AG20443 (cell line): ENCODE results near the gene ASAP2.

Source experiments
- DNase-seq: peaks from one replicate; pipeline ENCODE4 v3.0.0; 2012; ENCODE audit warnings: low spot score, mixed read lengths

The ASAP2 gene

DNA sequence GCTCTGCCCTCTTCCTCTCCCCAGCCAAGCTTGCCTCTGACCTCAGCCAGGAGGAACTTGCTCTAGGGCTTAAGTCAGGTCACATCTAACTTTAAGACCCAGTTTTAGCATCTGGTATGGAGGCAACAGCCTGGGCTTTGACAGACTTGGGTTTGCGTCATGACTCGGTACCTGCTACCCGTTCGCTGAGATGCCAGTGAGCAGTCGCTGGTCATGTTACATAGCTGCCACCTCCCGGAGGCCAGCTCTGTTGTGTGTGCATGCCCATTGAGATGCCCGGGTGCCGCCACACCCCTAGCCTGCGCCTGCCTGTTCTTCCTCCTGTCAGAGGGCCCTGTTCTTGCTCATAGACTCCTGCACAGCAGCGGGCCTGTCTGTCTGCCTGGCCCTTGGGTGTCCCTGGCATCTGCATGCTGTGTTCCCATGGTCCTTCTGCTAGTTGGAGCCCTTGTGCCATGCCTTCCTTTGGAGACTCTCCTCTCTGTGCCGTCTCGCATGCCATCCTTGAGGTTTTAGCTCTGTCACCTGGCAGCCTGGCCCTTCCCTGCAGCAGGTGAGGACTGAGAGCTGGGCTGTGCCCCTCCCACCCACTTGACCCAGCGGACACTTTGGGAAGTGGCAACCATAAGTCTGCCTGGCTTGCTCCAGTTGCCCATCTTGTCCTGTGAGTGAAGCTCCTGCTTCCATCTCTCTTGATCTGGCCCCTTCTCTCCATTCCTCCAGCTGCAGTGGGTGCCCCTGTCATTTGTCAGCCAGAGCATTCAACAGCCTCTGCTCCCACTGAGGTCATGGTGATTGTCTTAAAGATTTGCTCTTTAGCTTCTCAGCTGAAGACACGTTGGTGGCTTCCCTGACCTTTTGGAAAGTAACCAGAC is 24.9 kb downstream of the ASAP2 start:
- no peak for DNase-seq

DNA sequence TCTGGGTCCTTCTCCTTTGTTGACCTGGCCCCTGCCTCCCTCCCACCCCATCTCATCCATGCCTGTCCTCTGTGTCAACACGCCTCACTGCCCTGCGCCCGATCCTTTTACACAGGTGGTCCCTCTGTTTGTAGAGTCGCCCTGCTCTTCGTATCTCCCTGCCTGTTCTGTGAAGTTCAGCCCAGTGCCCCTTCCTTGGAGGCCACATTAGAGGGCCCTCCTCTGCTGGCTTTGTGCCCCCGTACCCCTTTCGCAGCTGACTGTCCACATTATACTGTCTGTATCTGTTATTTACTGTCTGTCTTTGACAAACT is 25.5 kb downstream of the ASAP2 start:
- no peak for DNase-seq

DNA sequence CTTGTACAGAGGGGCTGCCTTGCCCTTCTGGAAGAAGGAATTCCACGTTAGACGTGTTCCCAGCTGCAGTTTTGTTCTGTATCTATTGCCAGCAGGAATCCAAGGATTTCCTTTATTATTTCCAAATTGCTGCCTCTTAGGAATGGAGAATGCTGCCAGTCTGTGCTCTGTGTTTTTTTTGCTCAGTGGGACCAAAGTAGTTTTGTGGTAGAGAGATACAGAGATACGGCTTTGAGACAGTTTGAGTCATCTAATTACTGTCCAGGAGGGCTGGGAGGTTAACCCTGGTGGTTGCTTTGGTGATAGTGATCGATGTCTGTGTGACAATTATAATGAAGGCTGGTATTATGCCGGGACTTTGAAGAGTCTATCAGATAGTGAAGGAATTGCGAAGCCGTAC is 26.3 kb downstream of the ASAP2 start:
- DNase-seq: no peak

DNA sequence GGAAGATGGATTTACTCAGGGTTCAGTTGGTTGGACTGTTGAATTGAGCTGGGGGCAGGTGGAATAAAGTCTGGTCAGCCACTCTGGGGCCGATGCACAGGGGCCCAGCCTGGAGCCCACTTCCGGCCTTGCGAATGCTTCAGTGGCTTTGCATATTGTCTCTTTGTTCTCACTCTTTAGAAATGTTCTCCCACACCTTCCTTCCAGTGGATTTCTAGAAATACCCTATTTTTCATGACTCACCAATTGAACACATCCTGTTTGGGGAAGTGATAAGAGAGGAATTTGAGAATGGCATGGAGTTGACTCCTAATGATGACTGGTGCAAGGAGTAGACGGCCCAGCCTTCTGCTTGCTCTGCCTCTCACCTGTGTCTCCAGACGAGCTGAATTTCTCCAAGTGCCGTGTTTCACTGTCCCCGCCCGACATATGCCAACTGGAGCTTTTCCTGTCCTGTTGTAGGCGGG is 28.1 kb downstream of the ASAP2 start:
- DNase-seq: peak; percentile 64

DNA sequence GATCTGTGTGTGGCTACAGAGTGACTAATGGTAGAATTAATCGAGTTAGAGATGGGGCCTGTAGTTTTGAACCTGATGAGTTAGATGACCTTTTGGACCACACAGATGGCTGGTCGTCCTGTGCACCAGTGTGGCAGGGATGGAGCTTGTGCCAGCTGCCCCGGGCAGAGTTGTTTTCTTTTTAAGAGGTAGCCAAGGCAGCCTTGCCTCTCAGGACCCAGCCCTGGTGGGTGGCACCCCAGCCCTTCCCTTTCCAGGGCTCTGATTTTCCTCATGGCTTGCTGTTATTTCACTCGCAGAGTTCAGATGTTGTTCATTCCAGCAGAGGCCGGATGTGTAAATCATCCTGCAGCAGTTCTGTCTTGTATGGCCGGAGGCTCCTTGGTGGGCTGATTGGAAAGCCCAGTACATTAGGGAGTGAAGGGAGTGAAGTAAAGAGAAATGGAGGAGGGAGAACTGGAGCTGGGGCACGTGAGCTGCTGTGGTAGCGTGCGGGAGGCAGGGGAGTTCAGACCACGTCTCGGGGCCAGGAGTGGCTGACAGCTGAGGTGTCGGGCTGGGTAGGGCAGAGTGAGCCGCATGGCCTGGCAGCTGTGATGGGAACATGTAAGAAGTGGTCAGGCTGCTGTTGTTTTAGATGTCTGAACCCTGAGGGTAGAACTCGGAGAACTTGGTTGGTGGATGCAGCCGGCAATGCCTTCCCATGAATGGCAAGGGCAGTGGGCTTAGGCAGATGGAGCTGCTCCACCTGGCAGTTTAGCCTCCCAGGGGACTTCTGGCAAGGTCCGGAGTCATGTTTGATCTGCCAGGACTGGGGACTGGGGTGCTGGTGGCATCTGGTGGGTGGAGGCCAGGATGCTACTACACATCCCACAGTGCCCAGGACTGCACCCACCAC is 28.8 kb downstream of the ASAP2 start:
- peak; percentile 51 for DNase-seq

DNA sequence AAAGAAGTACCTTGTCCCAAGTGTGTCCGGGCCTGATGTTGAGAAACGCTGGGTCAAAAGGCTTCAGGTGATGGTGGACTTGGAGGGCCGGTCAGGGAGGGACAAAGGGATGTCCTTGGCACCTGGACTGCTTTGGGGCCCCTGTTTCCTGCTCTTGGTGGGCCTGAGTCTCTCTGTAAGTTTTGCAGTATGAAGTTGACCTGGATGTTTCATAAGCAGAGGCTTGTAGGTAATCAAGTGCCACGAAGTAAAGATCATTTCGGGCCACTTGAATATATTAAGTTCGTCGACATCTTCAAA is 29.4 kb downstream of the ASAP2 start:
- no peak for DNase-seq

DNA sequence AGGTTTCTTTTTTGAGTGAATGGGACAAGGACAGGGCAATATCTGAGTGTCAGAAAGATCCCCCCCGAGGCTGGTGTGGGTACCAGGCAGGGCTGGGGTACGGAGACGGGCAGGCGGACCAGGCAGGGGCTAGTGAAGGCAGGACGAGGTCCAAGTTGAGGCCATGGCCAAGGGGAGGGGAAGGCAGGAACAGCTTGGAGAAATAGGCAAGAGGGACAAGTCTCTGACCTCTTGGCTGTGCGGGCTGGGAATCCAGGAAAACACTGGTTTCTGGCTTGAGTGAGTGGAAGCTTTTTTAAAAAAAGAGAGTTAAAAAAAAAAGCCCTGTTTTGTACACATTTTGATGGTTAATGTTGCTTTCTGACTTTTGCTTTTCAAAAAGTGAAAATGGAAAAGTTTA is 30.3 kb downstream of the ASAP2 start:
- DNase-seq: no peak

DNA sequence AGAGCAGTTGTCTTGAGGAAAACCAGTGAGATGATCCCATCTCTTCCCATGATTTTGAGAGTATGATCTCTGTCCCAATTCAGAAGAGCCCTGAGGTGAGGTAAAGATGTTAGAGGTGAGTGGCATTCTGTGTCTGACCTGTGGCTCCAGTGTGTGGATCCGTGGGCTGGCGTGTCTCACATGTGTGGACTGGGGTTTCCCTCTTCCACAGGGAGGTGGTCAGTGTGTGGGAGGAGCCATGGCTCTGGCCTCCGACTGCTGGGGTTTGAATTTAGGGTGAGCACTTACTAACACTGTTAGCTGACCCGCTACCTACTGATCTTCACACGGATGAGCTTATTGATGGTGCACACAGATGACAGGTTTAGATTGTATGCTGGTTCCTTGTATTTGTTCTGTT is 31.2 kb downstream of the ASAP2 start:
- no peak for DNase-seq

DNA sequence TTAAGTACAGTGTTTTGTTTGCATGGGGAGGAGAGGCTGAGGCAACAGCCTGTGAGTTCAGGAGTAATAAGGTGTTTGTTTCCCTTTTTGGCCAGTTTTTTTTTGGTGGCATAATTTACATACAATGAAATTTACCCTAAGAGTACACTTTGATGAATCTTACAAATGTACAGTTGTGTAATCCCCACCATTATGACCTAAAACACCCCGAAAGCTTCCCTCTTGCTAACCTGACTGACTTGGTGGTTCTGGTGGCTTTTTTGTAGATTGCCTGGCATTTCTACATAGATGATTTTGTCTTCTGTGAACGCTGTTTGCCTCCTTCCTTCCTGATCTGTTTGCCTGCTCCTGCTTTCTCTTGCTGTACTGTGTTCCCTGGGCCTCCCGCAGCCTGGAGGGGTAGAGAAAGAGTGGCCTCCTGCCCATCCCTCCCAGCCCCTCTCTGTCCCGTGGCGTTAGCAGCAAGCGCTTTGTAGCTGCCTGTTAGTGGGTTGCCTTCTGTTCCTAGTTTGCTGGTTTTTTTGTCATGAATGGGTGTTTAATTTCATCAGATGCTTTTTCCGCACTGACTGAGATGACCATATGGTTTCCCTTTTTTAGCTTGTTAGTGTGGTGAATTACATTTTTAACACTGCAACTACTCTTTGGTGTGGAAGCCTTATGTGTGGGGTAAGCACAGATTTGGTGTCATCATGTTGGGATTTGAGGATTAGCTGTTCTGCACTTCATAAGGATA is 32.1 kb downstream of the ASAP2 start:
- DNase-seq: no peak

DNA sequence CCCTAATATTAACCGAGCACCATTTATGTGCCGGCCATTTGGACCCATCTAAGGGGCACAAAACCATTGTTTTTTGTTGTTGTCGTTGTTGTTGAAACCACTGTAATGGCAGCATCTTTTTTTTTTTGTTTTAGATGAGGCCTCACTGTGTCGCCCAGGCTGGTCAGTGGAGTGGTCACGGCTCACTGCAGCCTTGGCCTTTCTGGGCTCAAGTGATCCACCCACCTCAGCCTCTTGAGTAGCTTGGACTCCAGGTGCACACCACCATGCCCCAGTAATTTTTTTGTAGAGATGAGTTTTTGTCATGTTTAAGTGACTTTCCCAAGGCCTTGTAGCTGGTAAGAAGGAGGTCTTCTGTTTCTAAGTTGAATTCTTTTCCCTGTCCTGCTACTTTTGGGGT is 33.0 kb downstream of the ASAP2 start:
- no peak for DNase-seq

DNA sequence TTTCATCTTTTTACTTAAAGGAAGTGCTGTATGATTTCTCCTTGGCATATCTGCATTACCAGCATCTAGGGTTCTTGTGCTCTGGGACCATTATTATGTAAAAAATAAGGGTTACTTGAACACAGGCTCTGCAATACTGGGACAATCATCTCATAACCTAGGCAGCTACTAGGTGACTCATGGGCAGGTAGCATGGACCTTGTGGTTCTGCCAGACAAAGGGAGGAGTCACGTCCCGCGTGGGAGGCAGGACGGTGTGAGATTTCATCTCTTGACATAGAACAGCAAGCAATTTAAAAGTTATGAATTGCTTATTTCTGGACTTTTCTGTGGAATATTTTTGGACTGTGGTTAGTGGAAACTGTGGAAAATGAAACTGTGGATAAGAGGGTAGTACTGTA is 34.1 kb downstream of the ASAP2 start:
- DNase-seq: no peak

DNA sequence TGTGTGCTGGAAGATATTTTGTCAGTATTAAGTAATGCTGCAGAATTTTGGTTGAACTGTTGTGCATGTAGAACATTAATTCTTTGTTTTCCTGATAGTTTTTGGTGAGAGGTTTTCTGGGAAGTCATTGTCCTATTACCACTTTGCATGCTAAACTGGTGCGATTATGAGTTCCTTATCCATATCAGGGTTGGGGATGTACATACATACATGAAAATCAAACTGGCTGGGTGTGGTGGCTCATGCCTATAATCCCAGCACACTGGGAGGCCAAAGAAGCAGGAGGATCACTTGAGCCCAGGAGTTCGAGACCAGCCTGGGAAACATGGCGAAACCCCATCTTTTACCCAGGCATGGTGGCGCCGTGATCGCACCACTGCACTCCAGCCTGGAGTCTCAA is 34.6 kb downstream of the ASAP2 start:
- DNase-seq: no peak

DNA sequence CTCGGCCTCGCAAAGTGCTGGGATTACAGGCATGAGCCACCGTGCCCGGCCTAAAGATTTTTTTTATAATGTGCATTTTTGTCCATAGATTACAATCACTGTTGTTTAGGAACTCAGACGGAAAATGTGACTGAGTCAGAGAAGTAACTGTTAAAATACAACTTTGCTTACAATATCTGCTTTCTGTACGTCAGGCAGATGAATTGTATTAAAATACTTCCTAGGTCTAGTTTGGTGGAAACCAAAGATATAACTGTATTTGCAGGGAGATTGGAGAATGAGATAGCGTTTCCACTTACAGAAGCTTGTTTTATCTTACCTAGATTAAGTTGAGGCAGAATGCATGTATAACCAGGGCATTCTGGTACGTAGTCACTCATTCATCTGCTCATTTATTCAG is 36.7 kb downstream of the ASAP2 start:
- no peak for DNase-seq

DNA sequence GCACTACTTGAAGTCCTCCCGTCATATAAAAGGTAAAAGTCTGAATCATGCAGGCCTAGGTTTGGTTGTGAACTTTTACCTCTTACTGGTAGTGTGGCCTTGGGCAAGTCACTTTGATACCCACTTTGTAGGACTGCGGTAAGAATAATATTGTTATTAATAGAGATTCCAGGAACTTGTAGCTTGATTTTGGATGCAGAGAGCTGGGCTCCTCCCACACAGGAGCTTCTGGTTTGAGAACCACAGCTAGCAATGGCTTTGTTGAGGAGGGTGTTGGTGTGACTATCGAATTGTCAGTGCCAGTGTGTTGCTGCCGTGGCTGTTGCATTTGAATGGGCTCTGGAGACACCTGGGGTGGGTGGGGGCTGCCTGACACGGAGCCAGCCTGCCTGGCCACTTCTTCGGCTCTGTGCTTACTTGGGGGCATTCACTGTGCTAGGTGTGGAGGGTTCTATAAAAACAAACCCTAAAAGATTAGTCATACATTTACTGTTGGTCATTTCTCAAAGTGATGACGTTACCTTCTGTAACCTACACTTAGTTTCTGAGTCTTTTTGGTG is 38.5 kb downstream of the ASAP2 start:
- DNase-seq: no peak

DNA sequence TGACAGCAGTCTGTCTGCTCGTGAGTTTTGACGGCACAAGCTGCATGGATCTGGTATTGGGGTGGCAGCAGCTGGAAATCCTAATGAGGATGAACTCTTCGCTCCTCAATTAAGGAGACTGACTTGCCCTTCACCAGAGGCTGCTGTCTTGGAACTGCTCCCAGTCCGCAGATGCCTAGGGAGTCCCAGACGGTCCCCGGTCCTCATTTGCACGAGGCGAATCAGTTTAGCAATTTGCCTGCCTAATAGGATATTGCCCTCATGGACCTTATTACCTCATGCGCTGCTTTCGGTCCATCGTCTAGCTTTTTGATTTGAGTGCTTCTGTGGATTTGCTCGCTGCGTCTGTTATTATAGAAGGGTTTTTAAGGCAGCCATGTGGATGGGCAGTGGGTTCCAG is 40.6 kb downstream of the ASAP2 start:
- DNase-seq: no peak

DNA sequence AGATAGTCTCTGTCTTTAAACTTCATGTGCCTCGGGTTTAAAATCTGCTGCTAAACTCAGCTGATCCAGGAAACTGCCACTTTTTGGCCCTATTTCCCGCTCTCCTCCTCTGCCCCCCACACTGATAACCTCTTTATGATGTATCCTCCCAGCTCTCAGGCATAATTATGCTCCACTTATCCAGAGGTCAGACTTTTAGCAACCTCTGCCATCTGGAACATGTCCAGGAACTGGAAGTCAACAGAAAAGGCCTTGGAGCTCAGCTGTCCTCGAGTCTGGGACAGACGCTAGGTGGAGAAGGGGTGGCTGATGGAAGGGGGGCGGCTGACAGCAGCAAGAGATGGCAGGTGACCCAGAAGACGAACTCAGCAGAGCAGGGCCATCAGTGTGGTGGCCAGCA is 41.2 kb downstream of the ASAP2 start:
- no peak for DNase-seq

DNA sequence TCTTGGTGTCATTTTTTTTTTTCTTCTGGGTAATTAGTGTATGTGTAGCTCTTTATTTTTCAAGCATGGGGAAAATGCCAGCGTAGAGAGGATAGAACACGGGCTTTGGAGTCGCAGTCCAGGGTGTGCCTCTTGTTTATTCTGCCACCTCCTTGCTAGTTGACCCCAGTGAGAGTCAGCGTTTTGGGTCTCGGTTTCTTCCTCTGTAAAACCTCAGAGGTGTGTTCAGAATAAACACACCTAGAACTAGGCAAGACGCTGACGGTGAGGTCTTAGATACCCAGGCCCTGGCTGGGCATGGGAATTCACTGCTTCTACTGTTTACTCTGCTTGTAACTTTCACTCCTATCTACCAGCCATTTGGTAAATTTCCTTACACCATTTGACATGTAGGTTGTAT is 41.8 kb downstream of the ASAP2 start:
- DNase-seq: no peak

DNA sequence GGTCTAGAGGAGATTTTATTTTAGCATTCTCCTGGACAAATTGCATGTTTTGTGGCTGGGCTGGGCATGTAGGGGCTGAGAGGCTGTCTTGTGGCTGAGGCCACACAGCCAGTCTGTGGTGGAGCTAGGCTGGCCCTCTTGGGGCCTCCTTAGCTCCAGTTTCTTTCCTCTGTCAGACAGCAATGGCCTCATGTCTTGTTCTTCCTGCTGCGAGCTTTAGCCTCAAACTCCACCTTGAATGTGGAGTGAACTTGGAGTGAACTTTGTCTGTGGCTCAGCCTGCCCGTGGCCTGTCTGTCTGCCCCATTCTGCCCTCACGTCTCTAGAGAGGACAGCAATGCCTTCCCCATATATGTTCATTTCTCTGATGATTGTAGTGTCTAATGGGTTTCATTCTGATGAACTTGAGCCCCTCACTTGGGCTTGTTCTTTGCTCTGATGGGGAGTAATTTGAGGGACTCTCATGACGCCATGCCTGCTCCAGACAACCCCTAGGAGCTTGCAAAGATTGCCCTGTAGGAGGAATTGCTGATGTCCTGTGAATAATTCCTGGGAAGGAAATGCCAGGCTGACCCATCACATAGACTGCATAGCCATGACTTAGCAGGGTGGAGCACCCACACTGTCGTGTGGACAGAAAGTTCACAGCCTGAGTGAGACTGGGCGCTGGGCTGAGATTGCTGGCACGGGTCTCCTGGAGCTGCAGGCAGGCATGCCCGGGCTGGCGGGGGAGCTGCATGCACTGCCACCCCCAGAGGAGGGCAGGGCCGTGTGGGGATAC is 42.6 kb downstream of the ASAP2 start:
- DNase-seq: peak; percentile 56

DNA sequence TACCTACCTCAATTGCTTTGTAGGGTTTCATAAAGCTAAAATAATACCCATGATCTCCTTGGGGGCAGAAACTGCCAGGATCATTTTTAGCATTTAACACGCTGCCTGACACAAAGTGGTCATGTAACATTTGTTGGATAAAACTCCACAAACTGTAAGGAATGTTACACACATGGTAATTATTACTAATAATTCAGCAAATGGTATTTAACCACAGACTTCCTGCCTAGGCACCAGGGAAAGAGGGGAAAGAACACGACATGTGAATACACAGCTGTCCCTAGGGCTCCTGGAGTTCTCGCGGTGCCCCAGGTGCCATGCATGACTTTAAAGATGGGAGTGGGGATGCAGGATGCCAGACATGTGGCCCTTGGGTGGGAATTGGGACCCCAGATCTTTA is 43.5 kb downstream of the ASAP2 start:
- DNase-seq: no peak

DNA sequence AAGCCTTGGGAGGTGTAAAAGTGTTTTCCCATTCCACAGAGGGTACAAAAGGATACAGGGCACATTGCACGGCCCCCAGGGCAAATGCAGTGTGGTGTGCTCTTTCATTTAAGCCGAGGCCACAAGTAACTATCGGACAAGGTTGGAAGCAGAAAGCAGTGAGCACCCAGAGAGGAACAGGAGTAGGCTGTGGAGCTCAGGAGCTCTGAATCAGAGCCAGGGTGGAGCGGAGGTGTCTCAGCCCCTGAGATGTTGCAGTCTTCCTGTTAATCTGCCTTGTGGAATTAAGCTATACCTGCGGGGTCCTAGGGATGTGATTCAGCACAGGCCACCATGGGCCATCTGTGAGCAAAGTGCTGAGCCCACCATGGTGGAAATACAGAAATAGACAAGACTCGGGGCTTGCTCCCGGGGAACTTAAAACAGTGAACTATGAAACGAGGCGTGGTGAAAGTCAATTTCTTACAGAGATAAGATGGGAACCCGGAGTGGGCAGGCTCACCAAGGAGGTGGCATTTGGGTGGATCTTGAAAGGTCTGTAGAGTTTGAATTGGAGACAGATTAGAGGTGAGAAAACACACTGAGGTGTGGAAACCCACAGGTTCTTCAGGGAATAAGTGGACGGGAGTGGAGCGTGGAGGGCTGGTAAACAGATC is 44.0 kb downstream of the ASAP2 start:
- DNase-seq: no peak
